ENCODE measurements around the gene PMM1. TPM values are rescaled to one million over a fixed set of nuclear protein-coding genes. Genes with fewer than 3 reads are reported as not detected.
"Not testable (repeated sequence)": the region's sequence is repeated elsewhere in the genome, so short reads cannot be mapped to it uniquely, and the experiment has no call there.

The PMM1 gene
- total and polyA plus RNA-seq, 2 experiments from 2014 or later = 29.4 to 78.2 TPM

- 62 to 65% methylated on average over 10 of the region's 10 CpGs for WGBS, 2 experiments (ENCODE audit: low coverage in 1 of 2, low lambda C conversion rate in 2 of 2, missing lambda C conversion rate in 2 of 2)
- no peaks in the 10 kb centered on the region for H3K36me3 ChIP-seq (ENCODE audit: low read depth)
- H3F3A ChIP-seq (ENCODE audit: insufficient read depth) = peaks cover 14% of the 10 kb centered on the region
- H3K27ac ChIP-seq = no peak overlapping the region
- no peak overlapping the region for H3K9ac ChIP-seq
- TF ChIP-seq EZH2 (IDR thresholded peaks at IDR 0.05; ENCODE audit: insufficient read depth, poor library complexity, severe bottlenecking) (no peak), EZH2phosphoT487 (IDR thresholded peaks at IDR 0.05; ENCODE audit: insufficient read depth, low read depth) (no peak)
- H3K4me2 ChIP-seq (ENCODE audit: unreplicated experiment) = peak overlapping the region; percentile 30
- no peak overlapping the region for H2AFZ ChIP-seq
- peaks cover 35% of the 10 kb centered on the region for H3K4me1 ChIP-seq (ENCODE audit: insufficient read depth)
- no peaks in the 10 kb centered on the region for H3K9me2 ChIP-seq (ENCODE audit: insufficient read depth)
- no peaks in the 10 kb centered on the region for H4K20me1 ChIP-seq (ENCODE audit: insufficient read depth)
- no peaks in the 10 kb centered on the region for H3K79me2 ChIP-seq (ENCODE audit: insufficient read depth)
- H3K27me3 ChIP-seq (replicated peaks; ENCODE audit: insufficient read depth) = no peaks in the 10 kb centered on the region
- H3K9me3 ChIP-seq (ENCODE audit: low read depth) = no peaks in the 10 kb centered on the region
- in situ Hi-C loops (cut with MboI) = no loop called here
- no peak overlapping the region for H3K4me3 ChIP-seq
- DNase-seq = no peak
Measured at GRCh38 chr22:41561335-41561734, 28.3 kb downstream of the PMM1 start.

- in situ Hi-C loops (cut with MboI) = no loop called here
- H3K4me1 ChIP-seq (ENCODE audit: insufficient read depth) = peaks cover 31% of the 10 kb centered on the region
- DNase-seq = no peak
- H4K20me1 ChIP-seq (ENCODE audit: insufficient read depth) = no peaks in the 10 kb centered on the region
- no peaks in the 10 kb centered on the region for H3K79me2 ChIP-seq (ENCODE audit: insufficient read depth)
- peak overlapping the region; percentile 70; the same call in 1 of the 2 replicates for H2AFZ ChIP-seq
- H3K9me2 ChIP-seq (ENCODE audit: insufficient read depth) = no peaks in the 10 kb centered on the region
- peaks cover 11% of the 10 kb centered on the region for H3F3A ChIP-seq (ENCODE audit: insufficient read depth)
- no peak overlapping the region for H3K27ac ChIP-seq
- H3K4me3 ChIP-seq = no peak overlapping the region
- no peaks in the 10 kb centered on the region for H3K9me3 ChIP-seq (ENCODE audit: low read depth)
- no peaks in the 10 kb centered on the region for H3K27me3 ChIP-seq (replicated peaks; ENCODE audit: insufficient read depth)
- no peaks in the 10 kb centered on the region for H3K36me3 ChIP-seq (ENCODE audit: low read depth)
- no peak for TF ChIP-seq EZH2 (IDR thresholded peaks at IDR 0.05; ENCODE audit: insufficient read depth, poor library complexity, severe bottlenecking)
- no peak for TF ChIP-seq EZH2phosphoT487 (IDR thresholded peaks at IDR 0.05; ENCODE audit: insufficient read depth, low read depth)
- H3K9ac ChIP-seq = no peak overlapping the region
- 63 to 64% methylated on average over 6 of the region's 6 CpGs for WGBS, 2 experiments (ENCODE audit: low coverage in 1 of 2, low lambda C conversion rate in 2 of 2, missing lambda C conversion rate in 2 of 2)
- H3K4me2 ChIP-seq (ENCODE audit: unreplicated experiment) = no peak overlapping the region
Measured at GRCh38 chr22:41560095-41560471, 29.6 kb downstream of the PMM1 start.

GRCh38 chr22:41558241-41558630, 31.4 kb downstream of the PMM1 start:
- H3K9me3 ChIP-seq (ENCODE audit: low read depth); in situ Hi-C loops (cut with MboI); H3K79me2 ChIP-seq (ENCODE audit: insufficient read depth); H3K4me2 ChIP-seq (ENCODE audit: unreplicated experiment); H3K27me3 ChIP-seq (replicated peaks; ENCODE audit: insufficient read depth); H3F3A ChIP-seq (ENCODE audit: insufficient read depth); H3K4me3 ChIP-seq; H3K9ac ChIP-seq; DNase-seq; H3K9me2 ChIP-seq (ENCODE audit: insufficient read depth); H2AFZ ChIP-seq; H4K20me1 ChIP-seq (ENCODE audit: insufficient read depth); H3K36me3 ChIP-seq (ENCODE audit: low read depth); H3K27ac ChIP-seq: not testable (repeated sequence)
- WGBS, 2 experiments (ENCODE audit: low coverage in 1 of 2, low lambda C conversion rate in 2 of 2, missing lambda C conversion rate in 2 of 2) = 94 to 96% methylated on average over 12 to 13 of the region's 13 CpGs
- peaks cover 24% of the 10 kb centered on the region for H3K4me1 ChIP-seq (ENCODE audit: insufficient read depth)

- no peak overlapping the region for H3K4me3 ChIP-seq
- H3K4me2 ChIP-seq (ENCODE audit: unreplicated experiment) = peak overlapping the region; percentile 50
- peak; percentile 89 for DNase-seq
- no peaks in the 10 kb centered on the region for H3K9me2 ChIP-seq (ENCODE audit: insufficient read depth)
- TF ChIP-seq EZH2 (IDR thresholded peaks at IDR 0.05; ENCODE audit: insufficient read depth, poor library complexity, severe bottlenecking) = no peak
- no peak for TF ChIP-seq EZH2phosphoT487 (IDR thresholded peaks at IDR 0.05; ENCODE audit: insufficient read depth, low read depth)
- 0 out of 2 replicates have a peak, but pooled peaks cover 5% of the 10 kb centered on the region for H3F3A ChIP-seq (ENCODE audit: insufficient read depth)
- no peaks in the 10 kb centered on the region for H4K20me1 ChIP-seq (ENCODE audit: insufficient read depth)
- 37% methylated on average over 18 to 19 of the region's 19 CpGs for WGBS, 2 experiments (ENCODE audit: low coverage in 1 of 2, low lambda C conversion rate in 2 of 2, missing lambda C conversion rate in 2 of 2)
- in situ Hi-C loops (cut with MboI) = no loop called here
- H2AFZ ChIP-seq = peak overlapping the region; percentile 87
- no peaks in the 10 kb centered on the region for H3K9me3 ChIP-seq (ENCODE audit: low read depth)
- H3K4me1 ChIP-seq (ENCODE audit: insufficient read depth) = peaks cover 18% of the 10 kb centered on the region
- peak overlapping the region; percentile 75 for H3K27ac ChIP-seq
- H3K36me3 ChIP-seq (ENCODE audit: low read depth) = no peaks in the 10 kb centered on the region
- no peaks in the 10 kb centered on the region for H3K27me3 ChIP-seq (replicated peaks; ENCODE audit: insufficient read depth)
- H3K9ac ChIP-seq = peak overlapping the region; percentile 67; the same call in 1 of the 2 replicates
- no peaks in the 10 kb centered on the region for H3K79me2 ChIP-seq (ENCODE audit: insufficient read depth)
Measured at GRCh38 chr22:41557401-41558240, 32.0 kb downstream of the PMM1 start.

Measured in GM23248 (cell line).